ENCODE measurements around the gene THAP5. TPM values are rescaled to one million over a fixed set of nuclear protein-coding genes. Genes with fewer than 3 reads are reported as not detected.
A peak's percentile ranks its signal among the peaks of the same experiment; 100 is the strongest.

Gene THAP5
- total RNA-seq, 4 donors from 2014 or later: 12.8 to 27.2 (median 19.8) TPM

- Histone ChIP-seq H3K36me3 (no peaks in the 10 kb centered on the region), H3K27me3 (no peaks in the 10 kb centered on the region), H3K4me1 (peaks cover 55% of the 10 kb centered on the region), H3K27ac (peak overlapping the region; percentile 100), H3K9me3 (no peaks in the 10 kb centered on the region), H3K4me3 (peak overlapping the region; percentile 73)
- TF ChIP-seq EP300 (IDR thresholded peaks at IDR 0.05): no peak
- TF ChIP-seq POLR2A (IDR thresholded peaks at IDR 0.05): peak in 1 of 2 donors; percentile 9
- TF ChIP-seq POLR2AphosphoS5 (IDR thresholded peaks at IDR 0.05): peak; percentile 13 to 41 (median 22)
- WGBS: under 1% methylated on average over 20 of the region's 22 CpGs
- DNase-seq (ENCODE audit: low spot score in 2 of 2): no peak
These were observed 44.0 kb downstream of the THAP5 start for GRCh38 chr7:108525327-108525984.

GRCh38 chr7:108522780-108523179 lies 46.7 kb downstream of the THAP5 start:
- Histone ChIP-seq H3K36me3 (peaks cover 5% of the 10 kb centered on the region), H3K4me3 (no peak overlapping the region), H3K9me3 (no peaks in the 10 kb centered on the region), H3K27me3 (no peaks in the 10 kb centered on the region), H3K4me1 (peaks cover 61% of the 10 kb centered on the region), H3K27ac (no peak overlapping the region)
- 94% methylated on average over 2 of the region's 2 CpGs for WGBS
- DNase-seq (ENCODE audit: low spot score in 2 of 2): no peak
- TF ChIP-seq POLR2A (IDR thresholded peaks at IDR 0.05) (no peak), EP300 (IDR thresholded peaks at IDR 0.05) (no peak), CTCF (IDR thresholded peaks at IDR 0.05) (no peak), POLR2AphosphoS5 (IDR thresholded peaks at IDR 0.05) (no peak)

GRCh38 chr7:108517951-108518350 lies 51.6 kb downstream of the THAP5 start:
- Histone ChIP-seq H3K4me3 (no peak overlapping the region), H3K9me3 (no peaks in the 10 kb centered on the region), H3K4me1 (peaks cover 31% of the 10 kb centered on the region), H3K36me3 (peaks cover 33% of the 10 kb centered on the region), H3K27me3 (no peaks in the 10 kb centered on the region), H3K27ac (no peak overlapping the region)
- 96% methylated on average over 3 of the region's 3 CpGs for WGBS
- no peak for TF ChIP-seq EP300 (IDR thresholded peaks at IDR 0.05)
- no peak for TF ChIP-seq CTCF (IDR thresholded peaks at IDR 0.05)
- no peak for TF ChIP-seq POLR2A (IDR thresholded peaks at IDR 0.05)
- TF ChIP-seq POLR2AphosphoS5 (IDR thresholded peaks at IDR 0.05): no peak
- DNase-seq (ENCODE audit: low spot score in 2 of 2): no peak

GRCh38 chr7:108515630-108516029 lies 53.9 kb downstream of the THAP5 start:
- WGBS: 82% methylated on average over 2 of the region's 2 CpGs
- no peaks in the 10 kb centered on the region for H3K9me3 ChIP-seq
- no peak overlapping the region for H3K27ac ChIP-seq
- peaks cover 50% of the 10 kb centered on the region for H3K36me3 ChIP-seq
- H3K4me3 ChIP-seq: no peak overlapping the region
- TF ChIP-seq POLR2AphosphoS5 (IDR thresholded peaks at IDR 0.05): no peak
- no peak for TF ChIP-seq POLR2A (IDR thresholded peaks at IDR 0.05)
- no peak for TF ChIP-seq EP300 (IDR thresholded peaks at IDR 0.05)
- no peak for TF ChIP-seq CTCF (IDR thresholded peaks at IDR 0.05)
- H3K27me3 ChIP-seq: no peaks in the 10 kb centered on the region
- peaks cover 14% of the 10 kb centered on the region for H3K4me1 ChIP-seq
- no peak for DNase-seq (ENCODE audit: low spot score in 2 of 2)

GRCh38 chr7:108515013-108515412 lies 54.5 kb downstream of the THAP5 start:
- H3K4me1 ChIP-seq: peaks cover 14% of the 10 kb centered on the region
- H3K27ac ChIP-seq: no peak overlapping the region
- H3K27me3 ChIP-seq: no peaks in the 10 kb centered on the region
- DNase-seq (ENCODE audit: low spot score in 2 of 2): no peak
- peaks cover 56% of the 10 kb centered on the region for H3K36me3 ChIP-seq
- WGBS: 72% methylated on average over 3 of the region's 3 CpGs
- TF ChIP-seq CTCF (IDR thresholded peaks at IDR 0.05) (no peak), EP300 (IDR thresholded peaks at IDR 0.05) (no peak), POLR2A (IDR thresholded peaks at IDR 0.05) (no peak), POLR2AphosphoS5 (IDR thresholded peaks at IDR 0.05) (no peak)
- H3K4me3 ChIP-seq: no peak overlapping the region
- no peaks in the 10 kb centered on the region for H3K9me3 ChIP-seq

Other genes starting within 250 kb of the THAP5 start
- gene NRCAM, start 113.3 kb downstream of the THAP5 start, total RNA-seq: 1 to 10 TPM; 2.3 to 7.2 (median 2.8) TPM
- 10 to 100 TPM; 28.1 to 49.8 (median 41.5) TPM for gene PNPLA8, start 43.6 kb downstream of the THAP5 start, total RNA-seq
- 10 to 100 TPM in 3 of 4 donors, 1 to 10 TPM in 1; 9.5 to 33.5 (median 24.0) TPM for gene DNAJB9, start 168 bp upstream of the THAP5 start, total RNA-seq